Left cardiac atrium (tissue), 4 donors: ENCODE results near the gene OTP. TPM values are rescaled to one million over a fixed set of nuclear protein-coding genes. Genes with fewer than 3 reads are reported as not detected.

Source experiments
- ATAC-seq, 2 donors: fragments of 200-7000 bp; cut with Tn5 transposase; one replicate each; pipeline ENCODE4 v1.9.1; 2020; ENCODE audit warnings: mild to moderate bottlenecking in 2 of 2, moderate library complexity in 2 of 2
- DNase-seq: peaks from one replicate; pipeline ENCODE4 v3.0.0-alpha.2; 2020
- intact Hi-C, 2 donors: fragments of 100-400 bp; cut with DNase I; formaldehyde crosslinking; loops; one replicate each; pipeline versions ENCODE4 v1.14.1 to v1.15.1; 2022 to 2023
- long read RNA-seq: library from polyadenylated mRNA; unstranded; transcript quantifications from one replicate; pipeline ENCODE4 v2.0.0, GENCODE V29; 2021
- total RNA-seq, 2 donors: library from RNA; stranded (reverse); fragmentation: NEBNext Ultra II Directional; extraction: Animal tissue kit (Norgen Biotek cat#: 25700); gene quantifications; one replicate each; pipeline ENCODE4 v1.2.1, GENCODE V29; 2021
- donor health status: DM: no; HTN: yes; CAD: no.
- donor health status: DM: no; HTN: yes; CAD: no; lungs with severe emphysema.
- donor health status: DM: yes; HTN: yes; CAD: no.
- donor health status: Dilated cardiomyopathy.

OTP gene
- not detected for total RNA-seq
- long read RNA-seq = 0 reads

- intact Hi-C loops = no loop called here
- ATAC-seq (no peak), DNase-seq (no peak)
Measured at GRCh38 chr5:77637998-77638762, at the start of gene OTP. Gene OTP (minus strand): TSS chr5:77638713. CDS start chr5:77638549, 164 bp downstream.

- ATAC-seq (no peak), DNase-seq (no peak)
- intact Hi-C loops = no loop called here
Measured at GRCh38 chr5:77683171-77683732, 44.7 kb upstream of the OTP start.

DNA sequence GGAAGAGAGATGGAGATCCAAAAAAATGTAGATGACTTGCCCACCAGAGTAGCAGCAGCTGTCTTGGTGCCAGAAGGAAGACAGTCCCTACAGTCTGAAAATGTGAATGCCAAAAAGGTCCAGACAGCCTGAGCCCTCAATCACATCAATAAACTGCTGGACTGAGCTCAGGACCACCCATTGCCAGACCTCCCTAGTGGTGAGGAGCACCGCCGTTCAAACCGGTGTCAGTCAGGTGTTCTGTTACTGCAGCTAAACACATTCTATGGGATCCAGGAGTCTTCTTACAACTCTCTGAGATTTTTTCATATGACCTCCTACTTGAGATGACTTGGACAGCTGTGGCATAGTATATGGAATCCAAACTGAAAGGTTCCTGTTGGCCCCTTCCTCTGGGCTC lies 32.0 kb upstream of the OTP start:
- no peak for ATAC-seq
- DNase-seq = no peak
- intact Hi-C loops = no loop called here

GRCh38 chr5:77669677-77670076 lies 31.2 kb upstream of the OTP start:
- intact Hi-C loops = no loop called here
- no peak for ATAC-seq
- DNase-seq = no peak

DNA sequence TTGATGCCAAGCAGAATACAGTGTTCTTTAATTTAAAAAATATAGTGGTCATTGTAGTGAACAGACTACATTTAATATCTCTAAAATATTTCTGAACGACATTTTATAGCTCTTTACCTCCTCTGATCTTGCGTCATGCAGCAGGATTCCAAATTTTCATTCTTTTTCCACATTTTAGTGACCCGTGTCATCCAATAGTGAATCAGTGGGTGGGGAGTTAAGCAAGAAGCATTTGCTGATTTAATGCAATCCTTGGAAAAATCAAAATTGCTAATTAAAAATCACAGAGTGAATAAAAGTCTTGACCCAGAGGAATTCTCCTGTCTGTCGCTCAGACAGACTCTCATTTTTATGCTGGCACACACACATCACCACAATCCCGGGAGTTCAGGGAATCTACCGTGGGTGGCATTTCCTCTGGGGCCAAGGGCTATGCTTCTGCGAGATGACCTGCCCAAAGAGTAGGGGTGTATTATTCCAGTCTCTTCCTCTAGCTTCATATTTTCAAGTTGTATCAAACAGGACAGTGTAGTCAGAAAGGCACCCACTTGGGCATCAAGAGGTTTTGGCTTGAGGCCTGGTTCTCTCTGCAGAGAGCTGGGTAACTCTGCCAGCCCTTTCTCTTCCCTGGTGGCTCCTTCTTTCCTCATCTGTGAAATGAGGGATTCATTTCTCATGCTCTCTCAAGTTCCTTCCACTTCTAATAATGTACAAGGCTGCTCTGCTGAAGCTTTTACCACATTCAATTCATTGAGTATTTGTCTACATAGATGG lies 24.8 kb upstream of the OTP start:
- ATAC-seq = peak; percentile 39 to 68
- intact Hi-C loops = no loop called here
- no peak for DNase-seq

DNA sequence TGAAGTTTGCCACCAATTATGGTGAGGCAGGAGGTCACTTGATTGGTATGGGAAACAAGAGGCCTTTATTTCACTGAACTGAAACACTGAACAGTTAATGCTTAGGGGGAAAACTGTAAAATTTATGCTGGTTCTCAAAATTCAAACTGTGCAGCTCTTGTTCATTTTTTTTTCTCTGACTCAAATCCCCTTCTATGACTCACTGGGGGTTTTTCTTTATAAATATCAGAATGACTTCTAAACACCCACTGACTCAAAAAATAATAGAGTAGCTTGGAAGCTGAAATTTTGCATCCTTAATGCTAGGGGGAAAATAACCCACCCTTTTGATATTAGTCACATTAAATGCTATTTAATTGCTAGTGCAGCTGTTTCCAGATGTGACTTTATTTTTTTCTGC lies 24.1 kb upstream of the OTP start:
- DNase-seq (no peak), ATAC-seq (no peak)
- intact Hi-C loops = no loop called here

DNA sequence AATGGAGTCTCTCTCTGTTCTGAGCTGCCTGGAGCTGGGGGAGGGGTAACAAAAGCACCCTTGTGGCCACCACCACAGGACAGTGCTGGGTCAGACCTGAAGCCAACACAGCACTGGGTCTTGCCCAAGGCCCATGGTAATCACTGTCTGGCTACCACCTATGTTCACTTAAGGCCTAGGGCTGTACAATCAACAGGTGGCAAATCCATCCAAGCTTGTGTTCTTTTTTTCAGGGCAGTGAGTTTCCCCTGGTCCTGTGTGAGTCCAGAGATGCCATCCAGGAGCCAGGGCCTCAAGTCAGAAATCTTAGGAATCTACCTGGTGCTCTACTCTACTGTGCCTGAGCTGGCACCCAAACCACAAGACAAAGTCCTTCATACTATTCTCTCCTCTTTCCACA lies 20.1 kb upstream of the OTP start:
- ATAC-seq (no peak), DNase-seq (no peak)
- intact Hi-C loops = no loop called here

- intact Hi-C loops = no loop called here
- no peak for DNase-seq
- no peak for ATAC-seq
Measured at GRCh38 chr5:77651343-77651742, 12.8 kb upstream of the OTP start.

DNA sequence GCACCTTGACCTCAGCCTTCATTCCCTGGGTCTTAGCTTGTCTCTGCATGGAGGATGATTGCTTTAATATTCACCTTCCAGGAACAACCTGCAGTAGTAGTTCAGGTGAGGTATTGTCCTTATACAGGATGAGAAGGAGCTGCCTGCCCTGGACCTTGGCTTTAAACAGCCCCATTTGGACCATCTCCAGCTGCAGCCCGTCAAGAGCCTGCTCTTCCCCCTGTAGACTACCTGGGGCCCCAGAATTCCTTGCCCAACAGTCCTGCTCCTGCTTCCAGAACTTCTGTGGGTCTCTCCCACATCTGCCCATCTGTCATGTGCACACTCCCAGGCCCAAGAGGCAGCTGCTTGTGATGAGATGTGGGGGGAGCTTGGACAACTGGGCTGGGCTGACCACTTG lies 12.2 kb upstream of the OTP start:
- intact Hi-C loops = no loop called here
- ATAC-seq = no peak
- no peak for DNase-seq

DNA sequence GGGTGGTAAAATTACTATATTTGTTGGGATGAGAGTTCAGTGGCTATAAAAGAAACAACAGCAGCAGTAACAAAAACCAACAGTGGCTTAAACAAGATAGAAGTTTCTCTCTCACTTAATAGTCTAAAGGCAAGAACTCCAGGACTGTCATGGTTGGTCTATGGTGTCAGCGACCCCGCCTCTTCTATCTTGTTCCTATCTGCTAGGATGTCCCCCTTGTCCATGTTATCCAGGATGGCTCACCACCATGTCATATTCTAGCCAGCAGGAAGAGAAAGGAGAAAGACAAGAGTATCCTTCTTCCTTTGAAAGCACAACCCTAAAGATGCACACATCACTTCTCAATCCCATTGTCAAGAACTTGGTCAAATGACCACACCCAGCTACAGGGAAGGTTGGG lies 11.3 kb upstream of the OTP start:
- no peak for DNase-seq
- intact Hi-C loops = loop anchor here in 1 of 2 donors (10.0 kb wide), 1 partner anchor 355 kb away; no protein-coding TSS in a partner anchor
- no peak for ATAC-seq

DNA sequence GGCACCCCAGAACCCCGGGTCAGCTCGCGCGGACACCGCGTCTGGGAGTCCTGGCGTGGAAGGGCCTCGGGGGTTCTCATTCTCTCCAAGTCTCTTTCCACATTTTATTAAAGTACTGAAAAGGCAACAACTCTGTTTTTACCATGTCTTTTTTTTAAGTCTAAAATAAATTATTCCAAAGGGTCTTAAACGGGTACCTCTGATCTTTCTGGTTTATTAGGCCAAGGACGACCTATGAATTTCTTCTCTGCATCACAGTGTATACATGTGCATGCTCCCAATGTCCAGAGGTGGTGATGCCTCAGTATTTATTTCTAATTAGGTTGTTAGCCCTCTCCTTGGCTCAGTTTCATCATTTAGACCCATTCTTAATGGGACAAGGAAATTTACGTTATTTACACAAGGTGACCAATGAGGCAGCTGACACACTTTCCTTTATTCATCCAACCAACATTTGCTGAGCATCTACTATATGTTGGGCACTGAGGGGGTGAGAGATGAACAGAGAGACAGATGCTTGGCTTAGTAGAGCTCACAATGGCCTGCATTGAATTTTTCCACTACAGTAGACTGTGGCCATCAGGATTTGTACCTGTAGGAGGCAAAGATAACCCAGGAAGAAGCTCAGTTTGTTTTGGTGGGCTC lies 7.6 kb upstream of the OTP start:
- intact Hi-C loops = loop anchor here in 1 of 2 donors (10.0 kb wide), 1 partner anchor 359 kb away; no protein-coding TSS in a partner anchor

DNA sequence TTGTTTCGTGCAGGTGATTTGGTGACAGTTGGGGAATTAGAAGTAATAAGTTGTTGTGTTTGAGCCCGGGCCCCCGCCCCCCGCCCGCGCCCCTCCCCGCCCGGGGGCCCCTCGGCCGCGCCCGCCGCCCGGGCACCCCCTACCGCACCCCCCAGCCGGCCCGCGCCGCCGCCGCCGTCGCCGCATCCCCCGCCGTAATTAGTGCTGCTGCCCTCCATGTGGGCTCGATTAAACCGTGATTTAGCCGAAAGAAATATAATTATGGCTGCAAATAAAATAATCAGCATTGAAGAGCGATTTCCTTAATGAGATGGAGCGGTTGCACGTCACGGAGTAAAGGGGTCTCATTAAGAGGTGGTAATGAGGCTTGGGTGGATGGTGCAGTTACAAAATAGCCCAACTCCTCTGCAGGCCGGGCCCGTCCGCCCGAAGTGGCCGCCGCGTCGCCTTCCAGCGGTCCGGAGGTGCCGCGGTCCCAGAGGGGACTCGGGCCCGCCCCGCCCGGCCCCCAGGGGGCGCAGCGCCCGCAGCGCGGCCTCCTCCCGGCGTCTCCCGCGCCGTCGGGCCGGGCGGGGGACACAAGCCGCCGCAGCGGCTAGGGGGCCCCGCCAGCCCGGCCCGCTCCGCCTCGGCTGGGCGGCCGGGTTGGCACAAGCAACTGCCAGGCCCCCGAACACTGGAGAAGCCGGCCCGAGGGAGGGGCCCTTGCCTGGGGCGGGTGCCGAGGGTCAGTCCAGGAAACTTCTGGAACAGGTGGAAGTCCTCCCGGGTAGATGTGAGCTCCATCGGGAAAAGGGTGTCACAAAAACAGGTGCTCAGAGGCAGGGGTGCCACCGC lies 6.9 kb upstream of the OTP start:
- no peak for DNase-seq
- ATAC-seq = peak; percentile 80 to 84

More for the DNA sequence above, 7.6 kb upstream of the OTP start:
- DNase-seq = no peak
- ATAC-seq = no peak

DNA sequence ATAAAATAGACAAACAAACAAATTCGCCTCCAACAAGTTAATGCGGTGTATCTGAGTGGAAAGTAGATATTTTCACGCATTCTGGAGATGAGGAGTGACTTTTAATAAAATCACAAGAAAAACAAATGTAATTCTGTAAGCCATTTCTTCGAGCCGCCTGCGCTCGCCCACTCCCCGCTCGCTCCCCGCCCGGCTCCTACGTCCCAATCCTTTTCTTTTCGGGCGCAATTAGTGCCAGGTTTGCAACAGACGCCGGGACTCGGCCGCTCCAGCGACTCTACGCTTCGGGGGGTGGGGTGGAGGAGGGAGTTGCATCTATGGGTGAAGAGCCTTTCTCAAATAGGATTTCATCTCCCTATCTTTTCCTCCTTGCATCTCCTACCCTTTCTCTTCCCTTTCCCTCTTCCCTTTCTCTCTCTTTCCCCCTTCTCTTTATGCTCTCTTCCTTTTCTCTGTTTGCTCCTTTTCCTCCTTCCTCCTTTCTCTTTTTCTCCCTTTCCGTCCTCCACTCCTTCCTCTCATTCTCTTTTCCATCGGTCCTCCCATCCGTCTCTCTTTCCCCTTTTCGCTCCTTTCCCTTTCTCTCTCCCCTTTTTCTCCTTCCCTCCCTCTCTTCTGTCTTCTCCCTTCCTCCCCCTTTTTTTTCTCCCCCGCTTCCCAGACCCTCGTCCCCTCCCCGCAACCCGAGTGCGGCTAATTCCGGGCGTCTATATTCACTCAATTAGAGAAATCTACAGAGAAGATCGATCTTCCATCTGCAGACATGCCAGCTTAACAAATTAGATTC lies 6.1 kb upstream of the OTP start:
- DNase-seq (no peak), ATAC-seq (no peak)
- intact Hi-C loops = loop anchor here in 1 of 2 donors (10.0 kb wide), 1 partner anchor 360 kb away; no protein-coding TSS in a partner anchor

More for the DNA sequence above, 6.9 kb upstream of the OTP start:
- intact Hi-C loops = loop anchor here in 1 of 2 donors (10.0 kb wide), 1 partner anchor 359 kb away; no protein-coding TSS in a partner anchor

GRCh38 chr5:77643654-77644370 lies 5.3 kb upstream of the OTP start:
- ATAC-seq (no peak), DNase-seq (no peak)
- intact Hi-C loops = loop anchor here in 1 of 2 donors (10.0 kb wide), 1 partner anchor 361 kb away; no protein-coding TSS in a partner anchor

DNA sequence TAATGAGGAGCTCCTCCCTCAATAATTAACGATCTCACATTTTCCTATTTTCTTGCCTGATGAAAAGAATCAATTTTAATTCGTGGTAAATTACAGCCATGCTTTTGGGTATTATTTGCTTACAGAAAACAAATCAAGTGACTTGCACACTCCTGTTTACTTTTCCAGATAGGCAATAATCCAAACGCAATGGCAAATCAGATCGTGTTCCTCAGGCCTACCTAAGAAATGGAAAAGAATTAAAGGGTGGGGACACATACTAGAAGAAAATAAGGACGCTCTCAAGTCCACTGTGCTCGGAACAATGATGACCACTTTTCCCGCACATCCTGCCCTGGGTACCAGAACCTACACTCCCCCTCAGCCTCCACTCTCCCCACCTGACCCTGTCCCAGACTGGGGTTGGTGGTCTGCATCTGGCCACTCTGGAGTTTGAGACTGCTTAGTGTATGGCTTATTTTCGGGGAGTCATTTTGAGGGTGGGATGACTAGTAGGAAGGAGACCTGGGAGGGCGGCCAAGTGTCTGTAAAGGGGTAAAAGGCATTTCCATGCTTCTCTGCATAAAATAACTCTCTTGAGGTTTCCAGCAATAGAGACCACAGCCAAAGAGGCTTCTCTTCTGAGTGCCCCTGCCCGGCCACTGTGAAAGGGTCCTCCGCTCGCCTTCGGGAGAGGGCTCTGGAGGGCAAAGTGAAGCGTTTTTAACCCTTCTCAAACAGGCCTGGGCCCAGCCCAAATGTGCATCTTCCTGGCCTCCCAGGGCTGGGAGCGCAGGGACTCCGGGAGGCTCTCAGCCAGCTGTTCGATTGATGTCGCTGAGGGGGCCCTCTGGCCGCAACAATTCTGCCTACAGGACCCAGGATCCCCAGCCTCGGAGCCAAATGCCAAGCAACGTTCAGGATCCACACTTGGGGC lies 4.5 kb upstream of the OTP start:
- intact Hi-C loops = loop anchor here in 1 of 2 donors (10.0 kb wide), 1 partner anchor 362 kb away; no protein-coding TSS in a partner anchor
- ATAC-seq = no peak
- no peak for DNase-seq
